ENCODE data around the gene LRMDA. TPM values are rescaled to one million over a fixed set of nuclear protein-coding genes. Genes with fewer than 3 reads are reported as not detected.

LRMDA gene
- total RNA-seq, 2 experiments from 2014 or later, result not detected

- Mint-ChIP-seq H3K4me3 (no peak overlapping the region), H3K27me3 (peaks cover 14% of the 10 kb centered on the region), H3K4me1 (ENCODE audit: low read depth) (no peaks in the 10 kb centered on the region), H3K36me3 (ENCODE audit: low read depth) (no peaks in the 10 kb centered on the region), H3K9me3 (no peaks in the 10 kb centered on the region), H3K27ac (no peak overlapping the region)
- H3K9me3 ChIP-seq (ENCODE audit: control insufficient read depth in 1 of 2, insufficient read depth in 1 of 2, low read length in 2 of 2), result no peaks in the 10 kb centered on the region
- no peaks in the 10 kb centered on the region for H3K4me1 ChIP-seq (ENCODE audit: insufficient read depth, low read length)
- no peaks in the 10 kb centered on the region for H3K36me3 ChIP-seq (ENCODE audit: insufficient read depth, low read length)
- intact Hi-C loops (cut with DNase I, micrococcal nuclease), result no loop called here
- ATAC-seq (ENCODE audit: poor library complexity) (no peak), DNase-seq (no peak)
- TF ChIP-seq CTCF (IDR thresholded peaks at IDR 0.05), result no peak
- no peak overlapping the region for H3K27ac ChIP-seq (ENCODE audit: low read depth in 1 of 2, low read length in 2 of 2)
- POLR2A ChIA-PET, result no interaction called here
- H3K27me3 ChIP-seq (ENCODE audit: control insufficient read depth in 1 of 2, insufficient read depth in 2 of 2, low read length in 2 of 2), result no peaks in the 10 kb centered on the region
- H3K4me3 ChIP-seq (ENCODE audit: low read length), result no peak overlapping the region
- CTCF ChIA-PET, result no interaction called here
Observed at GRCh38 chr10:75643944-75644692, 212.7 kb downstream of the LRMDA start.

GRCh38 chr10:75645704-75646103 is 214.3 kb downstream of the LRMDA start:
- H3K36me3 Mint-ChIP-seq (ENCODE audit: low read depth), result no peaks in the 10 kb centered on the region
- no peak for ATAC-seq (ENCODE audit: poor library complexity)
- peaks cover 5% of the 10 kb centered on the region for H3K27me3 Mint-ChIP-seq

GRCh38 chr10:75646218-75646915 is 214.9 kb downstream of the LRMDA start:
- POLR2A ChIA-PET, result no interaction called here
- Histone ChIP-seq H3K36me3 (ENCODE audit: insufficient read depth, low read length) (no peaks in the 10 kb centered on the region), H3K27me3 (ENCODE audit: control insufficient read depth in 1 of 2, insufficient read depth in 2 of 2, low read length in 2 of 2) (no peaks in the 10 kb centered on the region), H3K4me1 (ENCODE audit: insufficient read depth, low read length) (no peaks in the 10 kb centered on the region), H3K27ac (ENCODE audit: low read depth in 1 of 2, low read length in 2 of 2) (no peak overlapping the region), H3K9me3 (ENCODE audit: control insufficient read depth in 1 of 2, insufficient read depth in 1 of 2, low read length in 2 of 2) (no peaks in the 10 kb centered on the region), H3K4me3 (ENCODE audit: low read length) (no peak overlapping the region)
- intact Hi-C loops (cut with DNase I, micrococcal nuclease), result no loop called here
- Mint-ChIP-seq H3K9me3 (no peaks in the 10 kb centered on the region), H3K27me3 (peaks cover 11% of the 10 kb centered on the region), H3K4me3 (no peak overlapping the region), H3K36me3 (ENCODE audit: low read depth) (no peaks in the 10 kb centered on the region), H3K4me1 (ENCODE audit: low read depth) (no peaks in the 10 kb centered on the region), H3K27ac (no peak overlapping the region)
- no peak for ATAC-seq (ENCODE audit: poor library complexity)
- TF ChIP-seq CTCF (IDR thresholded peaks at IDR 0.05), result no peak
- CTCF ChIA-PET, result no interaction called here
- no peak for DNase-seq

More at GRCh38 chr10:75645704-75646103, 214.3 kb downstream of the LRMDA start:
- Mint-ChIP-seq H3K4me3 (no peak overlapping the region), H3K27ac (no peak overlapping the region), H3K9me3 (no peaks in the 10 kb centered on the region), H3K4me1 (ENCODE audit: low read depth) (no peaks in the 10 kb centered on the region)
- no peak for DNase-seq
- Histone ChIP-seq H3K4me3 (ENCODE audit: low read length) (no peak overlapping the region), H3K27me3 (ENCODE audit: control insufficient read depth in 1 of 2, insufficient read depth in 2 of 2, low read length in 2 of 2) (no peaks in the 10 kb centered on the region), H3K36me3 (ENCODE audit: insufficient read depth, low read length) (no peaks in the 10 kb centered on the region), H3K4me1 (ENCODE audit: insufficient read depth, low read length) (no peaks in the 10 kb centered on the region), H3K27ac (ENCODE audit: low read depth in 1 of 2, low read length in 2 of 2) (no peak overlapping the region), H3K9me3 (ENCODE audit: control insufficient read depth in 1 of 2, insufficient read depth in 1 of 2, low read length in 2 of 2) (no peaks in the 10 kb centered on the region)
- ChIA-PET CTCF (no interaction called here), POLR2A (no interaction called here)
- intact Hi-C loops (cut with DNase I, micrococcal nuclease), result no loop called here
- TF ChIP-seq CTCF (IDR thresholded peaks at IDR 0.05), result no peak
